Measurements from ENCODE around the gene HAUS3.

Gene HAUS3

DNA sequence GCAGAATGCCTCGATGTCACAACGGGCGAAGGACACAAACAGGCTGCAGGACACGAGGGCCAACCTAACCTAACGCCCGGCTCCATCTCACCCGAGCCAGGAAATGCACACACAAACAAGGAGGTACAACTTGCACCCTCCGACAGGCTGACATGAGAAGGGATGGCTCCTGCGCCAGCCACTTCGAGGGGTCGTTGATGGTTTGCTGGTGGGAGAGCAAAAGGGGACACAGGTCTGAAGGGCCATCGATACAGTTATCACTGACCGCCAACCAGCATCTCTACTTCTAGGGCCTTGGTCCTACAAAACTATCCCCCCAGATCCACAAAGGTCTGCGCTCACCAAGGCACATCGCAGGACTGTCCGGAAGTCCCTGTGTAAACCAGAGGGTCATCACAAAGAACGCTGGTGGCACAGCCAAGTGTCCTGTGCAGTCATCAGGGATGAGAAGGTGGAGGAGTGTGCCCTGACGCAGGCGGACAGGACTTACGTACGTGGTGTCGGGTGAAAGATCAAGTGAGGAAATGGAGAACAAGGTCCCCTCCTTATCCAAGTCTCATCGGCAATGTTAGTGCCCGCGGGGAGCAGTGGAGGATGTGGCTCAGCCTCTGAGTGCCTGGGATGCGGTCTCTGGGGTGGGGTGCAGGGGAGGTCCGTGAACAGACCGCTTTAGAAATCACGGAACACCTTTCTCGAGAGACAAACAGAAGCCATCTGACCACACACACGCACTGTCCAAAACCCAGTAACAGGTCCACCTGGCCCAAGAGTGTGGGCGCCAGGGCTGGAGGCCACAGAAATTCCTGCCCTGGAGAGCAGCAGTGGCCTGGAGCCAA is 13.0 kb upstream of the HAUS3 start:
- no peak for TF ChIP-seq CTCF (IDR thresholded peaks at IDR 0.05; ENCODE audit: extremely low read depth, insufficient read depth, missing control alignments)
- in situ Hi-C loops (cut with MboI; ENCODE audit: low pct_unique_long_range_greater_than_20kb, low sequenced_read_pairs, unreplicated experiment) = no loop called here
- no peak for DNase-seq (ENCODE audit: low spot score)

DNA sequence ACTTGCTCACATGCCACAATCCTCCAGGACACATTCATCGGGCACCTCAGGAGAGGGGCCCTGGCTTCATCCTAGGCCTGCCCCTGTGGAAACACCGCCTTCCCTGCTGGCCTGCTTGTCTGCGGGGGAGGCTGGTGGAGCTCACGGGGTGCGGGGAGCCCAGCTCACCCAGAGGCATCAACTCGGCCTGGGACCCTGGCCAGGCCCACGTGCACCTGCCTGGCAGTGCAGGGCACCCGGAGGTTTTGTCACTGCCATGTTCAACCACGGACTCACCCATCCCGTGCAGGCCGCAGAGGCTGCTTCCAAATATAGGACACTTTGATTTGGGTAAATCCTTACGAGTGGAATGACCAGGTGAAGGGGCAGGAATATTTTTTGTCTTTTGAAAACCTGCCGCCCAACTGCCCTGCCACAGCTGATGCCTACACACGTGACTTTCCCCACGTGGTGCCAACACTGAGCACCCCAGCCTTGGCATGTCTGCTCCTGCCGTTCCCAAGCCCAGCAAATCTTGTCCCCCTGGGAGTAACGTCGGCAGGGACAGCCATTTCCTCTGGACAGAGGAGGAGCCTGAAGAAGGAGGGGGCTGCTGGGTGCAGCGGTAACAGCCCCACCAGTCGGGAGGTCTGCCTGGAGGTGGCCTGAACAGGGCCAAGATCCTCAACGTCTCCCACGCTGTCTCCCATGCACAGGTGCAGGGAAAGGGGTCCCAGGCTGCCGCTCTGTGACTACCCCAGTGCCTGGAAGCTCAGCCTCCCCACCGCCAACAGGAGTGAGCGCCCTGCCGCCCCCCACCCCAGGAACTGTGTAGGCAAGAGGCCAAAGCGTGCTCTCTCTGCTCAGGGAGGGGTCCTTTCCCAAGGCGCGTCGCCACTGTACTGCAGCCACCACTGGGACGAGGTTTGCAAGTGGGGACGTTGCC is 11.5 kb upstream of the HAUS3 start:
- no peak for TF ChIP-seq CTCF (IDR thresholded peaks at IDR 0.05; ENCODE audit: extremely low read depth, insufficient read depth, missing control alignments)

DNA sequence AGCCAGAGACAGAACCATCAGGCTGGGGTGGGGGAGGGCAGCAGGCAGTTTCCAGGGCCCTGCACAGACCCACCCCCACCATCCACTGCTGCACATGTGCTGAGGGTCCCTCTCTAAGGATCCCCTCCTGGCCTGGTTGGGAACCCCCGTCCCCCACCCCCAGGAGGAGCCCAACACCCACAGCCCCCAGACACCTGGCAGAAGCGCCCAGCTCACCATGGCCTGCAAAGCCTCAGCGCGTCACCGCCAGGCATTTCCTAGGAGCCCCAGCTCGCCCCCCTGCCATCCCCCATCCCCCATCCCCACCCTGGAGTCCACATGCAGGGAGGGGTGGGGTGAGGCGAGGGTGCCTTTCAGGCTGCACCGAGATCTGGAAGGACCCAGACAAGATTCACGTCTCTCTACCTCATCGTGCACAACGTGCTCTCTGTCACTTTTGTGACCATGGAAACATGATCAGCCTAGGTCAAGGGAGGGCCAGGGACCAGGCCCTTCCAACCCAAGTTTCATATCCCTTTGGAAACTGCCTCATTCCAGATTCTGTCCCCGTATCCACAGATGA is 10.7 kb upstream of the HAUS3 start:
- in situ Hi-C loops (cut with MboI; ENCODE audit: low pct_unique_long_range_greater_than_20kb, low sequenced_read_pairs, unreplicated experiment) = no loop called here
- peak; percentile 13 for DNase-seq (ENCODE audit: low spot score)
- TF ChIP-seq CTCF (IDR thresholded peaks at IDR 0.05; ENCODE audit: extremely low read depth, insufficient read depth, missing control alignments) = no peak

More for the DNA sequence above, 11.5 kb upstream of the HAUS3 start:
- DNase-seq (ENCODE audit: low spot score) = no peak
- in situ Hi-C loops (cut with MboI; ENCODE audit: low pct_unique_long_range_greater_than_20kb, low sequenced_read_pairs, unreplicated experiment) = no loop called here

DNA sequence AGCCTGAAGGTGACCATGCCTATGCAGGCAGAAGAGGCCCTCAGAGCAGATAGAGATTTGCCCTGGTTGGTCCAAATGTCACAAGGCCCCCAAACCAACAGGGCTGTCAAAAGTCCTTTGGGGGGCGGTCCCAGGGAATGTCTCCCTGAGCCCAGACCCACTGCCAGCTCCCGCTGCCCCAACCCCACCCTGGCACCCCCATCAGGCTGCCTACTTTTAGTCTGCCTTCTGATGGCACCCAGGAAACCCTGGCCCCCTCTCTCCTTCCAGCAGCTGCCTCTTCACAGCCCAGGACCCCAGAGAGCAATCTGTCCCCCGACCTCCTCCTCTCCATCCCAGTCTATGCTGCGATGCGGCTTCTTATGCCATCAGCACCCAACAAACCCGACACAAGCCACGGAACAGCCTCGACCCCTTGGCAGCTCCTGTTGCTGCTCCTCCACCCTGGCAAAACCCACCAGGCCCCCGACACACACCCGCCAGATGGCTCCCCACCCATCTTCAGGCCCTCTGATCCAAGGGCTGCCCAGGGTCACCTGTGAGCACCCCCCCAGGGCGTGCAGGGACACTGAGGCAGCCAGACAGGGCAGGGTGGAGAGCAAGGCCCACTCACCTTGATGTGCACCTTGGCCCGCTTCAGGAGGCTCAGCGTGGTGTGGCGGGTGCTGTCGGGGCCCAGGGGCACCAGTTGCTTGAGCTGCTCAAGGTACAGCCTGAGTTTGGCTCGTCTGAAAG is 10.0 kb upstream of the HAUS3 start:
- TF ChIP-seq CTCF (IDR thresholded peaks at IDR 0.05; ENCODE audit: extremely low read depth, insufficient read depth, missing control alignments) = no peak
- in situ Hi-C loops (cut with MboI; ENCODE audit: low pct_unique_long_range_greater_than_20kb, low sequenced_read_pairs, unreplicated experiment) = no loop called here
- DNase-seq (ENCODE audit: low spot score) = peak; percentile 21

DNA sequence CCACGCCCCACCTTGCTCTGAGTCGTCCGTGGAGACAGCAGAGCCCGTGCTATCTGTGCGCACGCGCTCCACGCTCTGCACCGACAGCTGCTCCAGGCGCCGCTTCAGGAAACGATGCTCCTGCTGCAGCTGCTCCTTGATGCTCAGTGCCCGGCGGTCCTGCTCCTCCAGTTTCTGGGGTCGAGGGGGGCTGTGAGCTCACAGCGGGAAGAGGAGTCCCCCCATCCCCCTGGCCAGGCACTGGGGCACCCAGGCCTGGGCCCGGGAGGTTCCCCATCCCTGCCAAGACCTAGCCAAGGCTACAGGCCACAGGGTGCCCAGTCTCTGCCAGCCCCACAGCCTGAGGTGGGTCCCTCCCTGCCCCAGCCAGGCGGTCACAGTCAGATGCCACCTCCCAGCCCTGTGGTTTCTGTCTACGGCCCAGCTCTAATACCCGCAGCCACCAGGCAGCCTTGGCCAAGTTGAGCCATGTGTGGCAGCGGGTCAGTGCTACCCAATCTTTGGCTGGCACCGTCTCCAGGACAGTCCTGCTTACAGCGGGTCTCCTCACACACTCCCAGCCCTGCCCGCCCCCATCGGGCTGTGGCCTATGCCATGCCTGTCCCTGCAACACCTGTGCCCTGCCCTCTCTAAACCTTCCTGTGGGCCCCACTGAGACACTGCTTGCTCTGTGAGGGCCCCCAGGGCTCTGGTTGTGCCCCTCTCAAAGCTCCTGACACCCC is 9.3 kb upstream of the HAUS3 start:
- TF ChIP-seq CTCF (IDR thresholded peaks at IDR 0.05; ENCODE audit: extremely low read depth, insufficient read depth, missing control alignments) = no peak
- DNase-seq (ENCODE audit: low spot score) = peak; percentile 17
- in situ Hi-C loops (cut with MboI; ENCODE audit: low pct_unique_long_range_greater_than_20kb, low sequenced_read_pairs, unreplicated experiment) = no loop called here
